ENCODE data around the gene METTL25. TPM values are rescaled to one million over a fixed set of nuclear protein-coding genes. Genes with fewer than 3 reads are reported as not detected.
A peak's percentile ranks its signal among the peaks of the same experiment; 100 is the strongest.

The METTL25 gene
- total RNA-seq, 1 donor from 2014 or later, result 8.9 TPM

GRCh38 chr12:82326905-82327503, 31.3 kb upstream of the METTL25 start:
- TF ChIP-seq CTCF (IDR thresholded peaks at IDR 0.05), result peak; percentile 85

GRCh38 chr12:82327861-82328260, 30.5 kb upstream of the METTL25 start:
- peaks cover 24% of the 10 kb centered on the region for H3K27me3 Mint-ChIP-seq (ENCODE audit: low read depth)
- no peaks in the 10 kb centered on the region for H3K9me3 Mint-ChIP-seq (ENCODE audit: low read depth)
- H3K4me3 Mint-ChIP-seq (ENCODE audit: unreplicated experiment), result no peak overlapping the region
- H3K4me1 Mint-ChIP-seq (ENCODE audit: low read depth), result no peaks in the 10 kb centered on the region
- no peaks in the 10 kb centered on the region for H3K36me3 Mint-ChIP-seq (ENCODE audit: low read depth)
- H3K27ac Mint-ChIP-seq (ENCODE audit: unreplicated experiment), result no peak overlapping the region
- TF ChIP-seq CTCF (IDR thresholded peaks at IDR 0.05), result no peak
- no peak for DNase-seq (ENCODE audit: low spot score)

More at GRCh38 chr12:82326905-82327503, 31.3 kb upstream of the METTL25 start:
- Mint-ChIP-seq H3K9me3 (ENCODE audit: low read depth) (no peaks in the 10 kb centered on the region), H3K27me3 (ENCODE audit: low read depth) (peaks cover 24% of the 10 kb centered on the region), H3K27ac (ENCODE audit: unreplicated experiment) (no peak overlapping the region), H3K4me1 (ENCODE audit: low read depth) (no peaks in the 10 kb centered on the region), H3K36me3 (ENCODE audit: low read depth) (no peaks in the 10 kb centered on the region), H3K4me3 (ENCODE audit: unreplicated experiment) (no peak overlapping the region)
- no peak for DNase-seq (ENCODE audit: low spot score)

- no peak for DNase-seq (ENCODE audit: low spot score)
- Mint-ChIP-seq H3K9me3 (ENCODE audit: low read depth) (no peaks in the 10 kb centered on the region), H3K4me3 (ENCODE audit: unreplicated experiment) (no peak overlapping the region), H3K27me3 (ENCODE audit: low read depth) (peaks cover 28% of the 10 kb centered on the region), H3K36me3 (ENCODE audit: low read depth) (no peaks in the 10 kb centered on the region), H3K4me1 (ENCODE audit: low read depth) (no peaks in the 10 kb centered on the region), H3K27ac (ENCODE audit: unreplicated experiment) (no peak overlapping the region)
- no peak for TF ChIP-seq CTCF (IDR thresholded peaks at IDR 0.05)
Measured at GRCh38 chr12:82329508-82329907, 28.8 kb upstream of the METTL25 start.

GRCh38 chr12:82350161-82350560, 8.2 kb upstream of the METTL25 start:
- Mint-ChIP-seq H3K4me3 (ENCODE audit: unreplicated experiment) (no peak overlapping the region), H3K9me3 (ENCODE audit: low read depth) (no peaks in the 10 kb centered on the region), H3K4me1 (ENCODE audit: low read depth) (peaks cover 3% of the 10 kb centered on the region), H3K36me3 (ENCODE audit: low read depth) (peaks cover 15% of the 10 kb centered on the region), H3K27me3 (ENCODE audit: low read depth) (no peaks in the 10 kb centered on the region), H3K27ac (ENCODE audit: unreplicated experiment) (no peak overlapping the region)
- DNase-seq (ENCODE audit: low spot score), result no peak
- TF ChIP-seq CTCF (IDR thresholded peaks at IDR 0.05), result no peak

GRCh38 chr12:82351390-82351789, 6.9 kb upstream of the METTL25 start:
- Mint-ChIP-seq H3K9me3 (ENCODE audit: low read depth) (no peaks in the 10 kb centered on the region), H3K4me3 (ENCODE audit: unreplicated experiment) (no peak overlapping the region), H3K27me3 (ENCODE audit: low read depth) (no peaks in the 10 kb centered on the region), H3K27ac (ENCODE audit: unreplicated experiment) (no peak overlapping the region), H3K4me1 (ENCODE audit: low read depth) (peaks cover 15% of the 10 kb centered on the region), H3K36me3 (ENCODE audit: low read depth) (peaks cover 15% of the 10 kb centered on the region)
- TF ChIP-seq CTCF (IDR thresholded peaks at IDR 0.05), result no peak
- DNase-seq (ENCODE audit: low spot score), result no peak

All from chondrocyte (in vitro differentiated cells).